SU-DHL-6 (cell line): Measurements from ENCODE around the gene PRKCA.

ENCODE experiments used
- H2AFZ ChIP-seq: fragments of 200-600 bp; sonication (generic); 2 replicates; pipeline ENCODE4 v1.6.1; 2014; ENCODE audit warnings: low read depth, mild to moderate bottlenecking, moderate library complexity, mixed read lengths, antibody characterized with exemption, low read length; ENCODE audit not compliant: severe bottlenecking
- H3F3A ChIP-seq: fragments of 200-600 bp; shearing (Covaris generic); 2 replicates; pipeline ENCODE4 v1.6.0; 2016; ENCODE audit warnings: antibody characterized with exemption, mild to moderate bottlenecking; ENCODE audit not compliant: insufficient read depth
- H3K27ac ChIP-seq: fragments of 200-600 bp; sonication (generic); 2 replicates; pipeline ENCODE4 v1.5.1; 2016; ENCODE audit warnings: low read depth, mild to moderate bottlenecking, low read length, moderate library complexity, mixed read lengths
- H3K27me3 ChIP-seq: fragments of 200-600 bp; sonication (generic), shearing (Covaris generic); 2 replicates; pipeline ENCODE4 v1.6.0; 2014; ENCODE audit warnings: mild to moderate bottlenecking, low read length
- H3K36me3 ChIP-seq: fragments of 200-600 bp; sonication (generic); 2 replicates; pipeline ENCODE4 v1.6.1; 2014; ENCODE audit warnings: mild to moderate bottlenecking, low read length, mixed read lengths
- H3K4me2 ChIP-seq: fragments of 300-600, 200-600 bp; shearing (Covaris generic), sonication (generic); 2 replicates; pipeline ENCODE4 v1.6.0; 2014; ENCODE audit warnings: low read length, low read depth, mild to moderate bottlenecking; ENCODE audit not compliant: poor library complexity, severe bottlenecking
- H3K4me3 ChIP-seq: fragments of 200-600 bp; sonication (generic); 2 replicates; pipeline ENCODE4 v1.5.1; 2014; ENCODE audit warnings: antibody characterized with exemption, low read length, mild to moderate bottlenecking, mixed read lengths; ENCODE audit not compliant: insufficient read depth, poor library complexity, severe bottlenecking
- H3K79me2 ChIP-seq: fragments of 200-600 bp; sonication (generic); 2 replicates; pipeline ENCODE4 v1.6.1; 2014; ENCODE audit warnings: mild to moderate bottlenecking, low read length, moderate library complexity; ENCODE audit not compliant: insufficient read depth
- H3K9ac ChIP-seq: fragments of 200-600 bp; sonication (generic); 2 replicates; pipeline ENCODE4 v1.7.0; 2014; ENCODE audit warnings: mild to moderate bottlenecking, low read length
- H3K9me2 ChIP-seq: fragments of 200-600 bp; sonication (generic); replicated peaks from 2 replicates; pipeline ENCODE4 v1.6.1; 2014; ENCODE audit warnings: low read length; ENCODE audit not compliant: insufficient read depth
- H3K9me3 ChIP-seq: fragments of 200-600 bp; sonication (generic); 2 replicates; pipeline ENCODE4 v1.6.1; 2014; ENCODE audit warnings: low read length, mixed read lengths; ENCODE audit not compliant: insufficient read depth
- H4K20me1 ChIP-seq: fragments of 200-600 bp; sonication (generic); 2 replicates; pipeline ENCODE4 v1.6.1; 2014; ENCODE audit warnings: low read depth, mild to moderate bottlenecking, antibody characterized with exemption, low read length, moderate library complexity, mixed read lengths
- CTCF ChIP-seq: fragments of 200-600 bp; sonication (generic); IDR thresholded peaks from one replicate; pipeline ENCODE4 v1.5.1; 2017; ENCODE audit warnings: antibody characterized with exemption, mild to moderate bottlenecking, low read length, moderate library complexity; ENCODE audit not compliant: insufficient read depth, poor library complexity, severe bottlenecking
- EZH2phosphoT487 ChIP-seq: fragments of 200-600 bp; sonication (generic), shearing (Covaris generic); conservative IDR thresholded peaks from 2 replicates; pipeline ENCODE4 v1.6.1; 2018; ENCODE audit warnings: mild to moderate bottlenecking, antibody characterized with exemption, low read length, moderate library complexity, mixed read lengths

PRKCA gene

GRCh38 chr17:66655461-66655860, 353.0 kb downstream of the PRKCA start:
- no peaks in the 10 kb centered on the region for H3F3A ChIP-seq
- no peaks in the 10 kb centered on the region for H3K9me3 ChIP-seq
- TF ChIP-seq CTCF (no peak), EZH2phosphoT487 (no peak)
- H3K9ac ChIP-seq: no peak overlapping the region
- H3K36me3 ChIP-seq: peaks cover 5% of the 10 kb centered on the region
- H3K79me2 ChIP-seq: no peaks in the 10 kb centered on the region
- H4K20me1 ChIP-seq: no peaks in the 10 kb centered on the region
- H3K9me2 ChIP-seq: no peaks in the 10 kb centered on the region
- no peak overlapping the region for H3K27ac ChIP-seq
- no peak overlapping the region for H2AFZ ChIP-seq
- H3K4me2 ChIP-seq: no peak overlapping the region
- no peak overlapping the region for H3K4me3 ChIP-seq
- no peaks in the 10 kb centered on the region for H3K27me3 ChIP-seq

- Histone ChIP-seq H3K9ac (no peak overlapping the region), H2AFZ (no peak overlapping the region), H3K36me3 (peaks cover 5% of the 10 kb centered on the region), H3K9me3 (no peaks in the 10 kb centered on the region), H3K27ac (no peak overlapping the region), H3K9me2 (no peaks in the 10 kb centered on the region), H3K79me2 (no peaks in the 10 kb centered on the region), H3F3A (no peaks in the 10 kb centered on the region), H4K20me1 (no peaks in the 10 kb centered on the region), H3K27me3 (no peaks in the 10 kb centered on the region), H3K4me3 (no peak overlapping the region), H3K4me2 (no peak overlapping the region)
- TF ChIP-seq CTCF (no peak), EZH2phosphoT487 (no peak)
These were observed 353.4 kb downstream of the PRKCA start for GRCh38 chr17:66655861-66656260.

- H3K9ac ChIP-seq: no peak overlapping the region
- H3K79me2 ChIP-seq: 0 out of 2 replicates have a peak, but pooled peaks cover 4% of the 10 kb centered on the region
- no peaks in the 10 kb centered on the region for H3K9me2 ChIP-seq
- H3K36me3 ChIP-seq: peaks cover 3% of the 10 kb centered on the region; the same call in 1 of the 2 replicates
- H3F3A ChIP-seq: no peaks in the 10 kb centered on the region
- TF ChIP-seq CTCF: no peak
- no peak for TF ChIP-seq EZH2phosphoT487
- no peaks in the 10 kb centered on the region for H4K20me1 ChIP-seq
- H3K9me3 ChIP-seq: no peaks in the 10 kb centered on the region
- H3K4me2 ChIP-seq: no peak overlapping the region
- H3K4me3 ChIP-seq: no peak overlapping the region
- no peaks in the 10 kb centered on the region for H3K27me3 ChIP-seq
- H3K27ac ChIP-seq: no peak overlapping the region
- no peak overlapping the region for H2AFZ ChIP-seq
These were observed 359.2 kb downstream of the PRKCA start for GRCh38 chr17:66661411-66662256.
